CD4-positive, alpha-beta T cell treated with Interleukin-6 for 4 hours (primary cell): Measurements from ENCODE around the gene VTI1A.

Source experiments
- DNase-seq: peaks from one replicate; pipeline ENCODE4 v3.0.0-alpha.2; 2020; ENCODE audit warnings: mixed read lengths

VTI1A gene

DNA sequence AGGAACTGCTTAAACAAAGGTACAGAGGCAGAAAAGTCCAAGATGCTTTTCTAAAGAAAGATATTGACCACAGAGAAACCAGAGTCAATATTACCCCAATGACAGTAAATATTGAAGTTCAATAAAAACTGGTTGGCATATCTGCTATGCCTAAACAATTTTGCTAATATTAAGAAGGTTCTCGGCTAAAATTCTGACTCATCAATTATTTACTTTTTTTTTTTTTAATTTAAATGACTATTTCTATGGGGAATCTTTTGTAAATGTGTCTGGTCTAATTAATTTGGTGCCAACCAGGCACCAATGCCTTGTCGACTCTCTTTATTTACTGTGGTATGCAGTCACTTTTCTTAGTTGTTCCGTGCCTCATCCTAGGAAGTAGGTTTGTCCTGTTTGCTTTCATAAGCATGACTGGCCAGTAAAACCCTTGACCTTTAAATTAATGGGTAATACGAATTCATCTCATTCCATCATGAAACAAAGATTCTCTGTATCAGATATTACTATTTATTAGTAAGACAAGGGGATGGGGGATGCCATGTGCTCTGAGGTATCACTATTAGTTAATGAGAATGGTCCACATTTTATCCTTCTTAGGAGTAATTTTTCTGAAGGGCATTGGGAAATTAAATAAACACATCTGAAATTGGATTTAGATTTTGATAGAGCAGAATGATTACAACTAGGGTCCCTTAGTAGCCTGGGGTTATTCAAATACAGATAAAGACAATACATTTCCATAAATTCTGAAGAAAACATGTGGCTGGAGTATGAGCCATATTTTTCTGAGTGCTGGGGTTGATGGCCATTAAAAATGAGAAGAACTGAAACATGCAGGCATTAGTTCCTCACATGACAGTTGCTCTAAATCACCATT lies 154.4 kb downstream of the VTI1A start:
- DNase-seq: no peak

GRCh38 chr10:112603062-112603461 lies 156.0 kb downstream of the VTI1A start:
- DNase-seq: no peak

DNA sequence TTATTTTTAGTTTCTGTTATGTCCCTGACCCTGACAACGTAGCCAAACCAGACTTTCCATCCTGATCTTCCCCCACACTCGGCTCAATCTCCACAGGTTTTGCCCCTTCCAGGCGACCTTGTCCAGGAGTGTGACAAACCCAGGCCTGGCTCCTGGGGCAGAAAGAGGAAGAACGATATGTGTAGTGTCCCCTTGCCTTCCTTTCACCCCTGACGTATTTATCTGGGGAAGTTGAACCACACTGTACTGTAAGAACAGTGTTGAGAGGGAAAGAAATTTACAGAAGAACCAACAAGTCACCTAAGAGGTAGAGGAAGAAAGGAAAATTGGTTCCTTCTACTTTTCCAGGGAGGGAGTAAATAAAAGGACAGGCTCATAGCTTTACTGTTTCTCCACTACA lies 158.0 kb downstream of the VTI1A start:
- DNase-seq: no peak

DNA sequence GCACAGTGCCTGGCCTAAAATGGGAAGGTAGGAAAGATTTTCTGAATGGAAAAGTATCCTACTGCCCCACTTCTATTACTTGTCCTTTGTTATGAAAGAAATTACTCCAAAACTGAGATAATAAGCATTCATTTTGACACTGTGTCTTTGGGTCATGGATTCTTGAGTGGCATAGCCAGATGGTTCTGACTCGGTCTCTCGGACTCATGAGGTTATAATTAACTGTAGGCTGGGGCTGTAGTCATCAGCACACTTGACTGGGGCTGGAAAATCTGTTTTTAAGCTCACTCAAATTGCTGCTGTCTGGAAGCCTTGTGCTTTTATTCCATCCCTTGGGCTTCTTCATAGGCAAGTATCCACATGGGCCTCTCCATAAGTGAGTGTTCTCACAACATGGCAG lies 160.5 kb downstream of the VTI1A start:
- no peak for DNase-seq

DNA sequence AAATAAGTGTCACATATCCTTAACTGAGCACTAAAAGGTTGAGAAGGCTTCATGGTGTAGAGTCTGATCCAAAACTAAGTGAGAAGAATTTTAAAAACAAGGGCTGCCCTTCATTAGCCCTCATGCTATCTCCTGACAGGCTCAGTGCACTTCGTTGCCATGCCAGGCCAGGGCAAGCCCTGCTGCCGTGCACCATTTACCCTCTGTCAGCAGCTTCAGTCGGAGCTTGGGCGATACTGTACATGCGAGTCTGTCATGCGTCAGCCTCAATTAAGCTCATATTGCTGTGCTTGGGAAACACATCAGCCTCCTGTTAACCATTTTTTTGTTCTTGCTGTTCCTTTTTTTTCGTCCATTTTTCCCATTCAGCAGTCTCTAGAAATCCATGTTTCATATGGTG lies 166.6 kb downstream of the VTI1A start:
- DNase-seq: no peak

GRCh38 chr10:112614072-112614471 lies 167.1 kb downstream of the VTI1A start:
- no peak for DNase-seq

DNA sequence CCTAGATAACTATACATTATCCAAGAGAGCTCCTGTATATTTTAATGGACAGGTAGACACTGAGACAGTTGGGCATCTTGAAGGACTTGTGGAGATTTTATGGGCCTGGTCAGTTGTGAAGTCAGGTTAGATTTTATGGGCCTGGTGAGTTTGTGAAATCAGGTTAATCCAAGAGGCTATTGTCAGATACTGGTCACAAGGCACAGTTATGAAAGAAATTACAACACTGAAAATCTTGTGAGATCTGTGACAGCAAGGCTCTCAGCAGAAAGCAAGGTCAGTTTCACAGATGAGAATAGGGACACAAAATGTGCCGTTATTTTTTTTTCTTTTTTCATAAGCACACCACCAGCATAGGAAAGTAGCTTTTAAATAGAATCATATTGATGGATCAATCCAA lies 167.6 kb downstream of the VTI1A start:
- no peak for DNase-seq

DNA sequence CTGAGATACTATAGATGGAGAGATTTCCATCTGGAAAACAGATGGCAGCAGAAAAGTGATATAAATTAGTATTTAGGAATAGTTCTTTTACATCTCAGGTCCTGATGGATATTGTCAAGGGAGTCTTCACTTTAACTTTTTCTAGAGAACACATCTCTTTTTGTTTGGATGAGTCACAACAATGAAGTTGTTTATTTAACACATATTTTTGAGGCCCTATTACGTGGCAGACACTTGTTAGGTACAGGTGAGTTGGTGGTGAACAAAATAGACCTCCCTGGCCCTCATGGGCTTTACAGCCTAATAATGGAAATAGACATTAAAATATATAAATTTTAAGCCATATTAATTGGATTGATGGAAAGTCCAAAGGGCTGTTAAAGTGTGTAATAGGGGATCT lies 168.3 kb downstream of the VTI1A start:
- no peak for DNase-seq

GRCh38 chr10:112616647-112617046 lies 169.6 kb downstream of the VTI1A start:
- no peak for DNase-seq

GRCh38 chr10:112618814-112619213 lies 171.8 kb downstream of the VTI1A start:
- no peak for DNase-seq

DNA sequence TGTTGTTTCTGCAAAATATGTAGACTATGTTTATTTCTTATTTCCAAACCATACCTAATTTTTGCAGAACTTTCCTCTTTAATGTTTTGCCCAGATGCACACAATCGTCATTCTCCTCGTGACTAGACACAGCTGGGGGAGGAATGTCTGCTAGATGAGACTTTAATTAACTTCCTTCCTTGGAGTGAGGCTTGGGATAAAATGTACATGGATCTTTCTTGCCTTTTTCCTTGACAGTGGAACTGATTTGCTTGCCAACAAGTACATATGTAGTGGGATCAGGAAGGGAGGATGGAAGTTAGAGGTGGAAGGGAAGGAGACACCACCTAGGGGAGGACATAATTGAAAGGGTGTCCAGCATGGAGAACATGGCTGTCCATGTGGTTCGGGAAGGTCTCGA lies 172.5 kb downstream of the VTI1A start:
- DNase-seq: no peak

DNA sequence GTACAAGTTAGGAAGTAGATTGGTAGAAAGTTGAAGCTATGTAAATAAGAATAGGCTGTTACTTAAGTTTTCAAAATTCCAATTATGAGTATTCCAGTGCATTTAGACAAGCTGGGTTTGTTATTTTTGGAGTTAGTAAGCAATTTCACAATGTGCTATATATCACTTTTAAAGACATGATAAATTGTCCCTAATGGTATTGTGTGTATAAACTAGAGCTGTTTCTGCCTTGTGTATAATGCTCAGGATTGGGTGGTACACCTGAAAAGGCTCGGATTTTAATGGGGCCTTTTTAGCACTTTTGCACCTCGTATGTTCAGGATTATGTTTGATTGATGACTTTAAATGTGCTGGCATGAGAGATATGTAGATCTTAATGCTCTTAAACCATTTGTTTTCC lies 175.8 kb downstream of the VTI1A start:
- DNase-seq: no peak

DNA sequence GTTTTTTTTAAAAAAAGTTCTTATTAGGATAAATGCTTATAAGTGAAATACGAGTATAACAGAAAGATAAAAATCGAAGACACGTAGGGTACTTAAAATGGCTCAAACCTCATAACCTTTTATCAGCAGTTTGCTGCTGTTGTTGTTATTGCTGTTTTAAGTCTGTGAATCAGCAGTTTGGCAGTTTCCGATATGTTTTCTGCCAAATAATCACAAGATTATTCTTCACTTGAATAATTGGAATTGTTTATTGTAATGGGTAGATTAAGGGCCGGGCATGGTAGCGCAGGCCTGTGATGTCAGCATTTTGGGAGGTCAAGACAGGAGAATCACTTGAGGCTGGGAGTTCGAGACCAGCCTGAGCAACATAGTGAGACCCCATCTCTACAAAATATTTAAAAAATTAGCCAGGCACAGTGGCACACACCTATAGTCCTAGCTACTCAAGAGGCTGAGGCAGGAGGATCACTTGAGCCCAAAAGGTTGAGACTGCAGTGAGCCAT lies 177.6 kb downstream of the VTI1A start:
- no peak for DNase-seq

DNA sequence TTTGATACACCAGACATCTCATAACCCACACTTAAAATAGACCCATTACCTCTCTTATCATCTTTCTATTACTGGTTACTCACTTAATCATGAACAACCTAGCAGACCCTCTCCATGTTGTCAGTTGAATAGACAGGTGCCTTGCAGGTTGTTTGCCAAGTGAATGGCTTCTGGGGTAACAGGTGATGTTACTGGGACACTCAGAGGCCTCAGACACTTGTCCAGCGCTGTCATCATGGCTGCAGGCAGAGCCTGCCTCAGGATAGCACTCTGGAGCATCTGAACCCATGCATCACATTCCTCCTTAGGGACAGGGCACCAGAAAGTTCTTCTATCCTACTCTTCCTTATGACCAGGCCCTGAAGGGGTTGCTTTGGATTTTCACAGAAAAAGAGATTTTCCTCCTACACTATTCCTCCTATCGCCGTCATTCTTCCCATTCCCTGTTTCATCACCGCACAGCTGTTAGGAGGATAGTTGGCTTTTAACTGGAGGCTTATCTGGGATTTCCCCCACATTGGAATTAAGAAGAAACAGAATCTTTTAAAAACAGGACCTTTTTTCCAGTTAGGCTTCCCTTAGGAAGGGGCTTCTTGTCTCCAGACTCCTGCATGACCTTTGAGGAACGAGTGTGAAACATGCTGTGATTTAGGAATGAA lies 182.1 kb downstream of the VTI1A start:
- no peak for DNase-seq

DNA sequence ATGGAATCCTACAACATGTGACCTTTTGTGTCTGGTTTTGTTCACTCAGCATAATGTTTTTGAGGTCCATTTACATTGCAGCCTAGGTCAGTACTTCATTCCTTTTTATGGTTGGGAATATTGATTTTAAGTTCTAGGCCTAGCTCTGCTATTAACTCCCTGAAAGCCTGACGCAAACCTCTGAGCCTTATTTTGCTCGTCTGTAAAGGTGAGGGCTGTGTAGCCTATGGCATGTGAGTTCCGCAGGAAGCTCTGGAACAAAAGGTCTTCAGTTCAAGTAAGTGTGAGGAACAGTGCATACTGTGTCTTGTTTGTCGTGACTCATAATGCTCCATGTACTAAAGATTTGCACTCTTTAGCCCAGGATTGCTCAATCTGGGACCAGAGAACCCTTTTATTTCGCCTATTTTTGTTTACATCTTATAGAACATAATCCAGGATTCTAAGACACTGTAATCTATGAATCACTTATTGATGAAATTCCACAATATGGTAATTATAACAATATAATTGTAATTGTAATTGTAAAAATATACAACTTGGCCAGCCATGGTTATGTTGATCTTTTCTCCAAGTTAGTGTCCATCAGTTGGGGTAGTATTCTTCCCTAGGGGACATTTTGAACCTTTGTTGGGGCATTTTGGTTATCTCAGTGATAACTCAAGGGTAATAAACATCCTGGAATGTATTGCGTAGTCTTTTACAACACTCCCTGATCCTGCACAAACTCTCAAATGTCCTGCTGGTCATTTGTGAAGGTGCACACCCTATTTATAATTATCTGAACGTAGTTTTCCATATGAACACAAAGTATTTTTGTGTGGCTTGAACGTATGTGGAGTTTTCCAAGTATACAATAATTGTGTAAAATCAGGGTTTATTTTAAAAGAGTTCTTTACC lies 184.7 kb downstream of the VTI1A start:
- no peak for DNase-seq

DNA sequence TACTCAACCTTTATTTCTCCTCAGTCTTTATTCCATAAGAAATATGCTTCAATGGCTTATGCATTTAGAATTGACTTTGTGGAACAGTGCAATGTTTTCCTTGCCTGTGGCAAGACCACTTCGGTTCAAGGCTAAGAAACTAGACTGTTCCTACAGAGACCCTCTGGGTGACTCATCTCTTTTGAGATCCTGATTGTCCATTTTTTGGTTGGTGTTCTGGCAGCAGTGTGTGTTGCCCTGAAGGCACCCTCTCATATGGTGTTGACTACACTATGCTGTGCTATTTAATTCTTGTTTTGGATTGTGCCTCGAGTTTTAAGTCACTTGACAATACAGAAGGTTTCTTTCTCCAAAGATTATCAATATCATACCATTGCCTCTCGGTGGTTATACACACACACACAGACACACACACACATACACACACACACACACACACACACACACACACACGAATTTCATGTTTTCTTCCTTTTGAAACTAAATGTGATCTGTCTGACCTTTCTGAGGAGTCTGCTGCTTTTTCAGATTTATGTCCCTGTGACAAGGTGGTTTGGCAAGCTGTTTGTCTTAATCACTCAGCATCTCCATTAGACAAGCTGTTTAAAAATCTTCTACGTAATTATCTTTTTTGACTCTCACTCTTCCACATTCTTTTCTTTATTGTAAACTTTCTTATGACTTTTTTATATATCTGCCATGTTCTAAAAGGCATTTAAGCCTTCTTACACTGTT lies 187.2 kb downstream of the VTI1A start:
- no peak for DNase-seq

- no peak for DNase-seq
Measured at GRCh38 chr10:112637901-112638300, 190.9 kb downstream of the VTI1A start.

- no peak for DNase-seq
Measured at GRCh38 chr10:112639298-112639697, 192.3 kb downstream of the VTI1A start.

DNA sequence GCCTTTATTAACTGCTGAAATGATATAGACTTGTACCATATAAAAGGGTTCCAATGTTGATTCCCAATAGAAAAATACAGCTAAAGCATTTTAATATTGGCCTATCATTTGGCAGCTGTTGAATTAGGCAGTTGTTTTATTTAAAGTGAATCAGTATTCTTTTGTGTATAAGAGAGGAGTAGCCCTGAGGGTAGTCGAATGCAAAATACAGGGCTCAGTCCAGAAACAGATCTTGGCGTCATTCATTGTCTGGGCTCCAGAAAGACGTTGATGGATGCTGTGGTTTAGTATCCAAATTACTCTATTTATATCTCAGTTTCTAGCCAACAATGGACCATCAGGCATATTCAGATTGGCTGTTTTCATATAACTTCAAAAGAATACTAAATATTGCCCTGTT lies 193.6 kb downstream of the VTI1A start:
- no peak for DNase-seq

DNA sequence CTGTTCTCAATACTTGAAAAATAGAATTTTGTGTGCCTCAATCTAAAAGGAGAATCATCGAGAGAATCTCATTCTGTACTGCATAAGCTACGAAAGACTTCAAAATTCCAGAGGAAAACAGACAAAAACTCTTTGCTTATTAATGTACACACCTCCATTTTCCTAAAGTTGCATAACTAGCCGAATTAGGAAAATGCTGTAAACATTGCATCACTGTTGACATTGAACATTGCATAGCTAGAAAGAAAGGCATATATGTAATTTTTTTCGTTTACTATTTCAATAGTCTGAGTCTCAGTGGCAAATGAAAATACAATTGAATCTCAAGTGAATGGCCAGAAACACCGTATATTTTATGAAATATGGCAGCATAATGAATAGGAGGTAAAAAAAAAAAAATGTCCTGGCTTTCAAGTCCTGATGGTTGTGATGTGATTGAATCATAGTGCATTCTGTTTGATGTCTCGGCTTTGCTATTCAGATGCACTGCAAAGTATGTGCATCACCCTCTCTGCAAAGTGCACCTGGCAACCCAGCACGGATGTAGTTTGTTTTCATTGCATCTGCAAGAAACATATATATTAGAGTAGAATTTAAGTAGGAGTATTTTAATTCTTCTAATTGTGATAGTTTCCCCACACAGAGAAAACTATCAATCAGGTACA lies 196.7 kb downstream of the VTI1A start:
- no peak for DNase-seq

DNA sequence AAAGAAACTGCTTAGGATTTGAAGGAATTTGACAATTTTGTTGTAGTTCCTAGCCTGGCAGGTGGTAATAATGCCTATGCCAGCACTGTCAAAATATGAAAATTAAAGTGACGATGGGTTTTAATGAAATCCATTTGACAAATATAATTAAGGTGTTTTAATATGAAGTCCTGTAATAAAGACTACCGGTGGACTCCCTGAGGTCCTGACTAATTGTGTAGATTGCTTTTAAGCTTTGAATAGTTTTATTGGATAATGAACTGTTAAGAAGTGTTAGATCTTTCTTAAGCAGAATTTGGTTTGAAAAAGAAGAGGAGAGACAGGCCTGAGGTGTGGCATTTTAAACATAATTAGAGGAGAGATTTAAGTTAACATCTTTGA lies 197.2 kb downstream of the VTI1A start:
- DNase-seq: no peak
